CD14-positive monocyte (primary cell): Measurements from ENCODE around the gene SIRPD. TPM values are rescaled to one million over a fixed set of nuclear protein-coding genes. Genes with fewer than 3 reads are reported as not detected.

Experiments used
- DNase-seq, 3 donors: peaks; one replicate each; pipeline ENCODE4 v3.0.0-alpha.2; 2011 to 2022
- H2AFZ ChIP-seq: 2 replicates; pipeline ENCODE4 v1.6.0; 2012; ENCODE audit warnings: mild to moderate bottlenecking, low read depth, low read length, inconsistent platforms; ENCODE audit not compliant: insufficient read depth, poor library complexity, severe bottlenecking
- H3K27ac ChIP-seq, 2 donors: 1 replicate in 1 of 2; 2 replicates in 1 of 2; pipeline ENCODE4 v1.5.1; 2012 to 2013; ENCODE audit warnings: low read length in 2 of 2, control low read depth in 1 of 2, inconsistent platforms in 1 of 2, low read depth in 1 of 2, mild to moderate bottlenecking in 1 of 2
- H3K27me3 ChIP-seq, 2 donors: one replicate each; pipeline versions ENCODE4 v1.6.0 to v1.6.1; 2011 to 2013; ENCODE audit warnings: low read length in 2 of 2; ENCODE audit not compliant: control insufficient read depth in 2 of 2, insufficient read depth in 2 of 2
- H3K36me3 ChIP-seq, 2 donors: replicated peaks in 1 of 2; 1 replicate in 1 of 2; 2 replicates in 1 of 2; pipeline versions ENCODE4 v1.5.1 to v1.6.1; 2012 to 2013; ENCODE audit warnings: low read length in 2 of 2, control low read depth in 1 of 2, inconsistent platforms in 1 of 2, mild to moderate bottlenecking in 1 of 2; ENCODE audit not compliant: insufficient read depth in 2 of 2, control insufficient read depth in 1 of 2
- H3K4me1 ChIP-seq, 2 donors: 1 replicate in 1 of 2; 2 replicates in 1 of 2; pipeline versions ENCODE4 v1.5.1 to v1.6.1; 2012 to 2013; ENCODE audit warnings: low read length in 2 of 2, control low read depth in 1 of 2, inconsistent platforms in 1 of 2, mild to moderate bottlenecking in 1 of 2, moderate library complexity in 1 of 2; ENCODE audit not compliant: insufficient read depth in 2 of 2, control insufficient read depth in 1 of 2
- H3K4me2 ChIP-seq: replicated peaks from 2 replicates; pipeline ENCODE3; 2012; ENCODE audit warnings: low read length, moderate library complexity, mild to moderate bottlenecking; ENCODE audit not compliant: poor library complexity, severe bottlenecking; ENCODE audit errors: extremely low read depth
- H3K4me3 ChIP-seq, 3 experiments: fragments of 200-600 bp in 1 of 3; sonication (generic) in 1 of 3; replicated peaks in 1 of 3; 1 replicate in 2 of 3; 2 replicates in 1 of 3; pipeline ENCODE4 v1.5.1; 2011 to 2013; ENCODE audit warnings: low read length in 3 of 3, mild to moderate bottlenecking in 3 of 3, control low read depth in 2 of 3, low read depth in 2 of 3, inconsistent platforms in 1 of 3, moderate library complexity in 1 of 3
- H3K79me2 ChIP-seq: 2 replicates; pipeline ENCODE4 v1.6.0; 2012; ENCODE audit warnings: mild to moderate bottlenecking, control low read depth, inconsistent platforms, low read length, moderate library complexity; ENCODE audit not compliant: insufficient read depth
- H3K9ac ChIP-seq: 2 replicates; pipeline ENCODE4 v1.6.0; 2017; ENCODE audit warnings: low read length, mild to moderate bottlenecking; ENCODE audit not compliant: insufficient read depth, poor library complexity, severe bottlenecking
- H3K9me3 ChIP-seq, 2 donors: replicated peaks in 1 of 2; 1 replicate in 1 of 2; 2 replicates in 1 of 2; pipeline versions ENCODE4 v1.5.1 to v1.6.1; 2012 to 2013; ENCODE audit warnings: low read length in 2 of 2, control low read depth in 1 of 2; ENCODE audit not compliant: control insufficient read depth in 1 of 2, insufficient read depth in 1 of 2
- H4K20me1 ChIP-seq: 2 replicates; pipeline ENCODE4 v1.6.0; 2012; ENCODE audit warnings: mild to moderate bottlenecking, low read length, control low read depth, moderate library complexity; ENCODE audit not compliant: insufficient read depth
- H3K27ac Mint-ChIP-seq, 7 donors: one replicate each; pipeline ENCODE4 v1.8.0; 2020; ENCODE audit warnings: mild to moderate bottlenecking in 7 of 7, mixed read lengths in 7 of 7, moderate library complexity in 6 of 7, inconsistent platforms in 2 of 7
- H3K27me3 Mint-ChIP-seq, 3 donors: one replicate each; pipeline ENCODE4 v1.8.0; 2021 to 2022; ENCODE audit warnings: low read depth in 3 of 3, mild to moderate bottlenecking in 3 of 3, mixed read lengths in 3 of 3, moderate library complexity in 3 of 3, inconsistent platforms in 1 of 3
- H3K36me3 Mint-ChIP-seq, 2 donors: one replicate each; pipeline ENCODE4 v1.8.0; 2020; ENCODE audit warnings: mixed read lengths in 2 of 2, inconsistent platforms in 1 of 2, mild to moderate bottlenecking in 1 of 2
- H3K4me1 Mint-ChIP-seq: one replicate; pipeline ENCODE4 v1.8.0; 2020; ENCODE audit warnings: mild to moderate bottlenecking, mixed read lengths
- H3K4me3 Mint-ChIP-seq, 2 donors: one replicate each; pipeline ENCODE4 v1.8.0; 2020; ENCODE audit warnings: mild to moderate bottlenecking in 2 of 2, mixed read lengths in 2 of 2, moderate library complexity in 1 of 2
- H3K9me3 Mint-ChIP-seq, 7 donors: one replicate each; pipeline ENCODE4 v1.8.0; 2020 to 2022; ENCODE audit warnings: mixed read lengths in 7 of 7, mild to moderate bottlenecking in 6 of 7, moderate library complexity in 6 of 7, inconsistent platforms in 2 of 7
- CTCF ChIP-seq: fragments of 200-600 bp; IDR thresholded peaks from one replicate; pipeline ENCODE4 v1.8.0; 2022; ENCODE audit warnings: antibody characterized with exemption, mild to moderate bottlenecking
- WGBS: methylation state at CpG from one replicate; pipeline ENCODE4 v1.1.5; 2013; ENCODE audit warnings: missing lambda C conversion rate; ENCODE audit not compliant: insufficient coverage; 5-methylcytosine and 5-hydroxymethylcytosine counted together
- intact Hi-C, 2 donors: fragments of 100-400 bp; cut with micrococcal nuclease; formaldehyde crosslinking; loops; one replicate each; pipeline versions ENCODE4 v1.15.0 to v1.15.1; 2023
- polyA plus RNA-seq, 3 donors: library from polyadenylated mRNA; depleted of rRNA in 1 of 3; unstranded in 2 of 3; stranded (reverse) in 1 of 3; fragments of 300-500 nt in 2 of 3; fragments of >200 nt in 1 of 3; fragmentation: Illumina TruSeq in 2 of 3; gene quantifications; 1 replicate in 2 of 3; 2 replicates in 1 of 3; pipeline ENCODE4 v1.2.3, GENCODE V29; 2012 to 2021

The SIRPD gene
- polyA plus RNA-seq, 3 donors: 3.9 to 13.0 (median 12.0) TPM

DNA sequence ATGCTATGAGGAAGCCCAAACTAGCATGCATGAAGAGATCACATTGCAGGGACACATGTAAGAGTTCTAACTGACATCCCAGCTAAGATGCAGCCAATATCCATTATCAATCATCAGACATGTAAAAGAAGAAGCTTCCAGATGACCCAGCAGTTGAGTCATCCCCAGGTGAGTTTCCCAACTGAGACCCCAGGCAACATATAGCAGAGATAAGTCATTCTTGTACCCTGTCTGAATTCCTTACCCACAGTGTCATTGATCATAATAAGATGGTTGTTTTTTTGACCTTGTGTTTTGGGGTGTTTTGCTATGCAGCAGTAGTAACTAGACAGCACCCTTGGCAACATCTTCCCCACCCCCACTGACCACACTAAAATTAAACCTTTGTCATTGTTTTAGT, 18.9 kb downstream of the SIRPD start:
- Mint-ChIP-seq H3K4me3 (no peak overlapping the region), H3K36me3 (peaks cover 15 to 28% of the 10 kb centered on the region in 2 donors), H3K27ac (peak overlapping the region; percentile 98 to 100 (median 99)), H3K4me1 (peaks cover 59% of the 10 kb centered on the region), H3K27me3 (peaks cover 0 to 3% (median 1%) of the 10 kb centered on the region in 3 donors), H3K9me3 (peaks cover 13 to 38% (median 27%) of the 10 kb centered on the region in 7 donors)
- no peak for TF ChIP-seq CTCF
- no peaks in the 10 kb centered on the region for H3K36me3 ChIP-seq
- peak overlapping the region; percentile 97 to 99 for H3K27ac ChIP-seq
- DNase-seq: peak in 1 of 3 donors; percentile 35
- H3K79me2 ChIP-seq: peaks cover 7% of the 10 kb centered on the region
- intact Hi-C loops: no loop called here
- peaks cover 57 to 60% of the 10 kb centered on the region in 2 donors for H3K4me1 ChIP-seq
- H3K9me3 ChIP-seq: peaks cover 5 to 9% of the 10 kb centered on the region in 2 donors
- H2AFZ ChIP-seq: no peak overlapping the region
- H3K4me3 ChIP-seq: peak overlapping the region in 1 of 3 experiments; percentile 72
- peak overlapping the region; percentile 78 for H3K4me2 ChIP-seq
- H3K9ac ChIP-seq: no peak overlapping the region
- no peaks in the 10 kb centered on the region for H4K20me1 ChIP-seq
- no peaks in the 10 kb centered on the region for H3K27me3 ChIP-seq

GRCh38 chr20:1537731-1538058, 19.8 kb downstream of the SIRPD start:
- H3K27me3 Mint-ChIP-seq: peaks cover 0 to 3% (median 1%) of the 10 kb centered on the region in 3 donors
- Histone ChIP-seq H3K4me3 (peak overlapping the region; percentile 31 to 72 (median 52)), H3K27ac (peak overlapping the region; percentile 97 to 99), H3K79me2 (peaks cover 17% of the 10 kb centered on the region), H4K20me1 (no peaks in the 10 kb centered on the region), H3K9ac (peak overlapping the region; percentile 81), H3K4me2 (peak overlapping the region; percentile 78), H2AFZ (no peak overlapping the region), H3K27me3 (no peaks in the 10 kb centered on the region), H3K9me3 (peaks cover 5 to 9% of the 10 kb centered on the region in 2 donors), H3K4me1 (peaks cover 65 to 70% of the 10 kb centered on the region in 2 donors), H3K36me3 (no peaks in the 10 kb centered on the region)
- TF ChIP-seq CTCF: no peak
- peaks cover 19 to 33% of the 10 kb centered on the region in 2 donors for H3K36me3 Mint-ChIP-seq
- intact Hi-C loops: no loop called here
- peaks cover 10 to 28% (median 21%) of the 10 kb centered on the region in 7 donors for H3K9me3 Mint-ChIP-seq
- H3K27ac Mint-ChIP-seq: peak overlapping the region; percentile 98 to 100 (median 99)
- 0% methylated on average over 2 of the region's 4 CpGs for WGBS
- peaks cover 65% of the 10 kb centered on the region for H3K4me1 Mint-ChIP-seq
- H3K4me3 Mint-ChIP-seq: peak overlapping the region; percentile 74 to 85
- DNase-seq: peak; percentile 92 to 96 (median 94)
